SJSA1 (cell line): ENCODE data around the gene PROX2. TPM values are rescaled to one million over a fixed set of nuclear protein-coding genes. Genes with fewer than 3 reads are reported as not detected.

ENCODE experiments used
- DNase-seq, 2 experiments: peaks; one replicate each; pipeline ENCODE4 v3.0.0-alpha.2; 2015 to 2020; ENCODE audit warnings: low spot score in 2 of 2, low read depth in 1 of 2
- H3K27ac ChIP-seq: fragments of 250-450 bp; sonication (Bioruptor Pico); 2 replicates; pipeline ENCODE4 v1.5.1; 2020; ENCODE audit warnings: mild to moderate bottlenecking, moderate library complexity
- H3K27me3 ChIP-seq: fragments of 250-450 bp; sonication (Bioruptor Pico); replicated peaks from 2 replicates; pipeline ENCODE4 v1.5.1; 2020; ENCODE audit warnings: mild to moderate bottlenecking, moderate library complexity
- H3K36me3 ChIP-seq: fragments of 250-450 bp; sonication (Bioruptor Pico); 2 replicates; pipeline ENCODE4 v1.5.1; 2020; ENCODE audit warnings: mild to moderate bottlenecking
- H3K4me1 ChIP-seq: fragments of 250-450 bp; sonication (Bioruptor Pico); replicated peaks from 2 replicates; pipeline ENCODE4 v1.6.1; 2021; ENCODE audit warnings: mild to moderate bottlenecking
- H3K4me3 ChIP-seq: fragments of 250-450 bp; sonication (Bioruptor Pico); 2 replicates; pipeline ENCODE4 v1.5.1; 2020; ENCODE audit warnings: mild to moderate bottlenecking
- H3K9me3 ChIP-seq: fragments of 250-450 bp; sonication (Bioruptor Pico); replicated peaks from 2 replicates; pipeline ENCODE4 v1.5.1; 2020; ENCODE audit warnings: mild to moderate bottlenecking
- total RNA-seq: library from RNA; depleted of rRNA; stranded (reverse); fragments of >200 nt; shearing (Covaris generic); gene quantifications from 2 replicates; pipeline ENCODE4 v1.2.3, GENCODE V29; 2014

PROX2 gene
- total RNA-seq, 1 experiment from 2014 or later = not detected

GRCh38 chr14:74904635-74905503 lies 28.9 kb upstream of the PROX2 start:
- Histone ChIP-seq H3K4me1 (no peaks in the 10 kb centered on the region), H3K27ac (no peak overlapping the region), H3K36me3 (peaks cover 42% of the 10 kb centered on the region), H3K4me3 (no peak overlapping the region), H3K9me3 (no peaks in the 10 kb centered on the region), H3K27me3 (no peaks in the 10 kb centered on the region)
- DNase-seq = no peak

- no peak for DNase-seq
- Histone ChIP-seq H3K36me3 (peaks cover 60% of the 10 kb centered on the region), H3K27ac (no peak overlapping the region)
These were observed 27.2 kb upstream of the PROX2 start for GRCh38 chr14:74902941-74903705.

DNA sequence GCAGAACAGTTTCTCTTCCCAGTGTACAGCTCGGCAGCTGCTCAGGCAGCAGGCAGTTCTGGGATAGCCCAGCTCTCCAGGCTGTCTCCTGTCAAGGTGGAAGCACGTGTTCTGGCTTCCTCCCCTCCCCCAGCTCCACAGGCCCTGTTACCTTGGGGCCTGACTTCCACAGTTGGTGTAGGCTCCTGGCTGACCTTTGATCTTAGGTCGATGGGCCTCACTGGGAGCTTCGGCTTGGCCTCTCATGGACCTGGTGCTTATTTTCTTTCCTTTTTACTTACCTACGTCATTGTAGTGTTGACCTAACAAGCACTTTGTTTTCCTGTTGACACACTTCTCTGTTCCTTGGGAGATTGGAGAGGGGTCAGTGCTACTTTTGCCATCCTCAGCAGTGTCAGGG lies 22.7 kb upstream of the PROX2 start:
- H3K36me3 ChIP-seq = peaks cover 86% of the 10 kb centered on the region
- no peak for DNase-seq
- no peak overlapping the region for H3K27ac ChIP-seq
- no peaks in the 10 kb centered on the region for H3K4me1 ChIP-seq
- H3K9me3 ChIP-seq = no peaks in the 10 kb centered on the region
- no peak overlapping the region for H3K4me3 ChIP-seq
- no peaks in the 10 kb centered on the region for H3K27me3 ChIP-seq

More at GRCh38 chr14:74902941-74903705, 27.2 kb upstream of the PROX2 start:
- no peaks in the 10 kb centered on the region for H3K9me3 ChIP-seq
- no peaks in the 10 kb centered on the region for H3K4me1 ChIP-seq
- no peak overlapping the region for H3K4me3 ChIP-seq
- H3K27me3 ChIP-seq = no peaks in the 10 kb centered on the region

- peaks cover 91% of the 10 kb centered on the region for H3K36me3 ChIP-seq
- H3K9me3 ChIP-seq = no peaks in the 10 kb centered on the region
- DNase-seq = no peak
- H3K27me3 ChIP-seq = no peaks in the 10 kb centered on the region
- H3K4me3 ChIP-seq = no peak overlapping the region
- H3K27ac ChIP-seq = no peak overlapping the region
- no peaks in the 10 kb centered on the region for H3K4me1 ChIP-seq
These were observed 22.1 kb upstream of the PROX2 start for GRCh38 chr14:74898083-74898482.

GRCh38 chr14:74897642-74898041 lies 21.7 kb upstream of the PROX2 start:
- H3K27ac ChIP-seq = no peak overlapping the region

GRCh38 chr14:74896400-74896799 lies 20.5 kb upstream of the PROX2 start:
- no peak for DNase-seq
- H3K27me3 ChIP-seq = no peaks in the 10 kb centered on the region
- H3K4me3 ChIP-seq = no peak overlapping the region
- H3K4me1 ChIP-seq = no peaks in the 10 kb centered on the region
- no peak overlapping the region for H3K27ac ChIP-seq
- H3K36me3 ChIP-seq = peaks cover 98% of the 10 kb centered on the region
- no peaks in the 10 kb centered on the region for H3K9me3 ChIP-seq

More at GRCh38 chr14:74897642-74898041, 21.7 kb upstream of the PROX2 start:
- H3K36me3 ChIP-seq = peaks cover 95% of the 10 kb centered on the region
- no peaks in the 10 kb centered on the region for H3K9me3 ChIP-seq
- H3K27me3 ChIP-seq = no peaks in the 10 kb centered on the region
- H3K4me3 ChIP-seq = no peak overlapping the region
- no peaks in the 10 kb centered on the region for H3K4me1 ChIP-seq
- DNase-seq = no peak

GRCh38 chr14:74893614-74894091 lies 17.7 kb upstream of the PROX2 start:
- H3K9me3 ChIP-seq = no peaks in the 10 kb centered on the region
- no peak overlapping the region for H3K4me3 ChIP-seq
- H3K27me3 ChIP-seq = no peaks in the 10 kb centered on the region
- no peak for DNase-seq
- H3K4me1 ChIP-seq = no peaks in the 10 kb centered on the region
- no peak overlapping the region for H3K27ac ChIP-seq
- peaks cover 93% of the 10 kb centered on the region for H3K36me3 ChIP-seq

DNA sequence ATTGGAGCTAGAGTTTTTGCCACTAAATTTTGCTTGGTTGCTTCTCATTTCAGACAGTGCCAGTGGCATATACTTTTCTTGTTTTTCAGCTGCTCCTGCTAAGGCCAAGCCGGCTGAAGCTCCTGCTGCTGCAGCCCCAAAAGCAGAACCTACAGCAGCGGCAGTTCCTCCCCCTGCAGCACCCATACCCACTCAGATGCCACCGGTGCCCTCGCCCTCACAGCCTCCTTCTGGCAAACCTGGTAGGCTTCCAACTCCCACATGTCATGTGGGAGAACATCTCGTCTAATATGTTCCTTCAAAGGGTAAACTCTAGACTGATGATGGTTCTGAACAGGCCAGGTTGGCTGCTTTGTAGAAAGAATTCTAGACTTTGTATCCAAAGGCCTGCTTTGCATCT lies 16.8 kb upstream of the PROX2 start:
- H3K27ac ChIP-seq = no peak overlapping the region
- H3K9me3 ChIP-seq = no peaks in the 10 kb centered on the region
- no peaks in the 10 kb centered on the region for H3K27me3 ChIP-seq
- H3K4me3 ChIP-seq = no peak overlapping the region
- H3K36me3 ChIP-seq = peaks cover 88% of the 10 kb centered on the region
- no peaks in the 10 kb centered on the region for H3K4me1 ChIP-seq
- no peak for DNase-seq

- Histone ChIP-seq H3K9me3 (no peaks in the 10 kb centered on the region), H3K27ac (no peak overlapping the region)
- DNase-seq = no peak
These were observed 15.9 kb upstream of the PROX2 start for GRCh38 chr14:74891870-74892269.

GRCh38 chr14:74890262-74890661 lies 14.3 kb upstream of the PROX2 start:
- peaks cover 84% of the 10 kb centered on the region for H3K36me3 ChIP-seq
- no peaks in the 10 kb centered on the region for H3K9me3 ChIP-seq
- no peak for DNase-seq
- H3K4me1 ChIP-seq = no peaks in the 10 kb centered on the region
- no peak overlapping the region for H3K27ac ChIP-seq
- H3K27me3 ChIP-seq = no peaks in the 10 kb centered on the region
- H3K4me3 ChIP-seq = no peak overlapping the region

More at GRCh38 chr14:74891870-74892269, 15.9 kb upstream of the PROX2 start:
- Histone ChIP-seq H3K4me1 (no peaks in the 10 kb centered on the region), H3K27me3 (no peaks in the 10 kb centered on the region), H3K36me3 (peaks cover 84% of the 10 kb centered on the region), H3K4me3 (no peak overlapping the region)

- no peak overlapping the region for H3K27ac ChIP-seq
- DNase-seq = no peak
- no peak overlapping the region for H3K4me3 ChIP-seq
- peaks cover 84% of the 10 kb centered on the region for H3K36me3 ChIP-seq
- H3K9me3 ChIP-seq = no peaks in the 10 kb centered on the region
- H3K27me3 ChIP-seq = no peaks in the 10 kb centered on the region
- H3K4me1 ChIP-seq = peaks cover 4% of the 10 kb centered on the region
These were observed 12.5 kb upstream of the PROX2 start for GRCh38 chr14:74888164-74889158.

GRCh38 chr14:74886001-74886400 lies 10.1 kb upstream of the PROX2 start:
- Histone ChIP-seq H3K27me3 (no peaks in the 10 kb centered on the region), H3K27ac (no peak overlapping the region), H3K4me1 (peaks cover 14% of the 10 kb centered on the region), H3K9me3 (no peaks in the 10 kb centered on the region), H3K4me3 (no peak overlapping the region), H3K36me3 (peaks cover 73% of the 10 kb centered on the region)
- no peak for DNase-seq
